Ishikawa (cell line): ENCODE measurements around the gene RBMS3.

Source experiments
- EP300 ChIP-seq: IDR thresholded peaks from 2 replicates; pipeline ENCODE4 v1.6.1; 2012; ENCODE audit warnings: borderline replicate concordance
- NFIC ChIP-seq: IDR thresholded peaks from 2 replicates; pipeline ENCODE4 v1.6.1; 2012
- YY1 ChIP-seq: IDR thresholded peaks from 2 replicates; pipeline ENCODE4 v1.6.1; 2012; ENCODE audit warnings: low read depth
- TF ChIP-seq, protein P1 (sequence below): IDR thresholded peaks from 2 replicates; pipeline ENCODE4 v1.6.1; 2012

DNA sequence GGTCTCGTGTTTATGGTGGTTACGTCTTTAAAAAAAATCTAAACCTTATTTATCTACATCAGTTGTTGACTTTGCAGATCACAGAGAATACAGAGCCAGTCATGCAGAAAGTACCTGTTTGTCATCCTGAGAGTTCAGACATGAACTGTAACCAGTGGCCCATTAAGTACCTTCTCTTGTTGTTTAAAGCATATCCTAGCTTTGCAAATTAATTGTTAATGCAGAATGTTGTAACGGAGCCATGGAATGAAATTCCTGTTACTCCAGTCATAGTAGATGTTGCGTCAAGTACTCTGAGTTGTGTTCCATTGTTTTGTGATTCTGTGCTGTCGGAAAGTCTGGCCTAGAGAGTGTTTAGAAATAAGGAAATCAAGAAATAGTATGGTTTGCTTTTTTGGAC is 205.2 kb downstream of the RBMS3 start:
- TF ChIP-seq, protein P1, sequence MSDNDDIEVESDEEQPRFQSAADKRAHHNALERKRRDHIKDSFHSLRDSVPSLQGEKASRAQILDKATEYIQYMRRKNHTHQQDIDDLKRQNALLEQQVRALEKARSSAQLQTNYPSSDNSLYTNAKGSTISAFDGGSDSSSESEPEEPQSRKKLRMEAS, result peak; percentile 51; the same call in 1 of the 2 replicates
- peak; percentile 98 for TF ChIP-seq EP300
- peak; percentile 47; the same call in 1 of the 2 replicates for TF ChIP-seq YY1
- TF ChIP-seq NFIC, result peak; percentile 95
